ENCODE data around the gene TCEAL4. TPM values are rescaled to one million over a fixed set of nuclear protein-coding genes. Genes with fewer than 3 reads are reported as not detected.

The TCEAL4 gene
- total RNA-seq, 1 donor from 2014 or later = 15.1 TPM

Other genes with a start within 250 kb of the TCEAL4 start
- gene TCEAL9, start 229.0 kb upstream of the TCEAL4 start, total RNA-seq = 74.1 TPM
- gene BEX3, start 209.0 kb upstream of the TCEAL4 start, total RNA-seq = 110 TPM
- 0.52 TPM for gene RAB40A, start 66.0 kb upstream of the TCEAL4 start, total RNA-seq
- 2.6 TPM for gene TCEAL3, start 22.4 kb downstream of the TCEAL4 start, total RNA-seq
- 27.7 TPM for gene TCEAL1, start 43.5 kb downstream of the TCEAL4 start, total RNA-seq
- 219 TPM for gene MORF4L2, start 101.2 kb downstream of the TCEAL4 start, total RNA-seq
- gene TMEM31, start 125.4 kb downstream of the TCEAL4 start, total RNA-seq = not detected
- 41.8 TPM for gene PLP1, start 191.3 kb downstream of the TCEAL4 start, total RNA-seq
- gene RAB9B, start 246.7 kb downstream of the TCEAL4 start, total RNA-seq = 19.8 TPM